NCI-H146 treated with DMSO at 0.1 percent for 48 hours (cell line): ENCODE measurements around the gene PGLYRP1.

Experiments used
- DNase-seq: peaks from one replicate; lab custom pipeline; 2025; ENCODE audit not compliant: unreplicated experiment; lab: John Stamatoyannopoulos, UW

The PGLYRP1 gene

GRCh38 chr19:46022431-46023310 is at the start of gene PGLYRP1:
PGLYRP1 (minus strand) TSS chr19:46023053; CDS start chr19:46023021, 32 bp downstream.
- no peak for DNase-seq

- no peak for DNase-seq
Observed at GRCh38 chr19:46069806-46070341, 47.0 kb upstream of the PGLYRP1 start.

- DNase-seq, result no peak
Observed at GRCh38 chr19:46068345-46069258, 45.7 kb upstream of the PGLYRP1 start.

GRCh38 chr19:46067691-46068090 is 44.8 kb upstream of the PGLYRP1 start:
- DNase-seq, result no peak

GRCh38 chr19:46066471-46066870 is 43.6 kb upstream of the PGLYRP1 start:
- DNase-seq, result no peak

- DNase-seq, result no peak
Observed at GRCh38 chr19:46065486-46066071, 42.7 kb upstream of the PGLYRP1 start.

- no peak for DNase-seq
Observed at GRCh38 chr19:46063201-46063600, 40.3 kb upstream of the PGLYRP1 start.

GRCh38 chr19:46060012-46060411 is 37.2 kb upstream of the PGLYRP1 start:
- DNase-seq, result no peak

- DNase-seq, result no peak
Observed at GRCh38 chr19:46058778-46059177, 35.9 kb upstream of the PGLYRP1 start.

GRCh38 chr19:46056536-46056935 is 33.7 kb upstream of the PGLYRP1 start:
- DNase-seq, result no peak

GRCh38 chr19:46052896-46053295 is 30.0 kb upstream of the PGLYRP1 start:
- DNase-seq, result no peak

GRCh38 chr19:46049597-46049996 is 26.7 kb upstream of the PGLYRP1 start:
- DNase-seq, result no peak

- DNase-seq, result no peak
Observed at GRCh38 chr19:46043519-46043918, 20.7 kb upstream of the PGLYRP1 start.

- DNase-seq, result no peak
Observed at GRCh38 chr19:46042252-46042883, 19.5 kb upstream of the PGLYRP1 start.

GRCh38 chr19:46040952-46041500 is 18.2 kb upstream of the PGLYRP1 start, which contains the start of gene IGFL4:
IGFL4 (minus strand) TSS chr19:46041002; CDS start chr19:46040962, 40 bp downstream.
- no peak for DNase-seq

GRCh38 chr19:46040125-46040524 is 17.3 kb upstream of the PGLYRP1 start:
- no peak for DNase-seq

GRCh38 chr19:46036744-46037128 is 13.9 kb upstream of the PGLYRP1 start:
- no peak for DNase-seq

- no peak for DNase-seq
Observed at GRCh38 chr19:46035986-46036743, 13.3 kb upstream of the PGLYRP1 start.

GRCh38 chr19:46035546-46035945 is 12.7 kb upstream of the PGLYRP1 start:
- DNase-seq, result no peak

- DNase-seq, result no peak
Observed at GRCh38 chr19:46033401-46033800, 10.5 kb upstream of the PGLYRP1 start.
